HCT116 (cell line): ENCODE measurements around the gene MANEAL.

ENCODE experiments used
- POLR2A ChIP-seq: IDR thresholded peaks from 2 replicates; pipeline ENCODE4 v1.7.0; 2011; ENCODE audit warnings: borderline replicate concordance; ENCODE audit not compliant: insufficient read depth, insufficient read length; ENCODE audit errors: extremely low read depth
- POLR2AphosphoS5 ChIP-seq: IDR thresholded peaks from 2 replicates; pipeline ENCODE4 v1.6.1; 2011; ENCODE audit warnings: mild to moderate bottlenecking, low read depth, low read length, moderate library complexity
- RAD21 ChIP-seq: IDR thresholded peaks from 2 replicates; pipeline ENCODE4 v1.6.1; 2012; ENCODE audit warnings: low read depth, mild to moderate bottlenecking
- TF ChIP-seq, protein P1 (sequence below), 3 experiments: fragments of 200-600 bp in 1 of 3; sonication (generic) in 1 of 3; IDR thresholded peaks in 2 of 3; conservative IDR thresholded peaks in 1 of 3; 2 replicates each; pipeline ENCODE4 v1.5.1; 2012 to 2017; ENCODE audit warnings: low read depth in 2 of 3, low read length in 2 of 3, antibody characterized with exemption in 1 of 3, borderline replicate concordance in 1 of 3, control low read depth in 1 of 3, mild to moderate bottlenecking in 1 of 3, mixed read lengths in 1 of 3, mixed run types in 1 of 3, moderate library complexity in 1 of 3; ENCODE audit not compliant: insufficient read depth in 1 of 3
- TF ChIP-seq, protein P2 (sequence below): IDR thresholded peaks from 2 replicates; pipeline ENCODE4 v1.6.1; 2012

DNA sequence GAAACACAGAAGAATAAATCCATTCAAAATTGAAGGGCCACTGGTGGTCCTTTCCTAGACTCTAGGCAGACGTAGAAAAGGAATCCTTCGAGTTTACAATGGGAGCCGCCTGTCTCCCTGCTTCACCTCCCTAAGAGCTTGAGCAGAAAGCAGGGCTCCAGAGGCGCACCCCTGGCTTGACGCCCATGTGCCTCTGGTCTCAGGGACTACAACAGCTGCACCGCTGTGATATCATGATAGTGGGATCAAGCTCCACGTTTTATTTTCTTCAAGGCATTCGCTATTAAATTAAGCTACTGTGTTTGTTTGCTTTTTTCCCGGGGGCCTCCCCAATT lies 13.5 kb downstream of the MANEAL start:
- no peak for TF ChIP-seq POLR2AphosphoS5
- TF ChIP-seq, protein P1, sequence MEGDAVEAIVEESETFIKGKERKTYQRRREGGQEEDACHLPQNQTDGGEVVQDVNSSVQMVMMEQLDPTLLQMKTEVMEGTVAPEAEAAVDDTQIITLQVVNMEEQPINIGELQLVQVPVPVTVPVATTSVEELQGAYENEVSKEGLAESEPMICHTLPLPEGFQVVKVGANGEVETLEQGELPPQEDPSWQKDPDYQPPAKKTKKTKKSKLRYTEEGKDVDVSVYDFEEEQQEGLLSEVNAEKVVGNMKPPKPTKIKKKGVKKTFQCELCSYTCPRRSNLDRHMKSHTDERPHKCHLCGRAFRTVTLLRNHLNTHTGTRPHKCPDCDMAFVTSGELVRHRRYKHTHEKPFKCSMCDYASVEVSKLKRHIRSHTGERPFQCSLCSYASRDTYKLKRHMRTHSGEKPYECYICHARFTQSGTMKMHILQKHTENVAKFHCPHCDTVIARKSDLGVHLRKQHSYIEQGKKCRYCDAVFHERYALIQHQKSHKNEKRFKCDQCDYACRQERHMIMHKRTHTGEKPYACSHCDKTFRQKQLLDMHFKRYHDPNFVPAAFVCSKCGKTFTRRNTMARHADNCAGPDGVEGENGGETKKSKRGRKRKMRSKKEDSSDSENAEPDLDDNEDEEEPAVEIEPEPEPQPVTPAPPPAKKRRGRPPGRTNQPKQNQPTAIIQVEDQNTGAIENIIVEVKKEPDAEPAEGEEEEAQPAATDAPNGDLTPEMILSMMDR (IDR thresholded peaks at IDR 0.05 in 2 of 3, conservative IDR thresholded peaks at IDR 0.05 in 1 of 3; ENCODE audit: borderline replicate concordance in 1 of 3, insufficient read depth in 1 of 3, low read depth in 2 of 3, low read length in 2 of 3): no peak
- TF ChIP-seq RAD21: no peak
- no peak for TF ChIP-seq POLR2A
- TF ChIP-seq, protein P2, sequence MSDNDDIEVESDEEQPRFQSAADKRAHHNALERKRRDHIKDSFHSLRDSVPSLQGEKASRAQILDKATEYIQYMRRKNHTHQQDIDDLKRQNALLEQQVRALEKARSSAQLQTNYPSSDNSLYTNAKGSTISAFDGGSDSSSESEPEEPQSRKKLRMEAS: no peak
